ENCODE measurements around the gene HENMT1. TPM values are rescaled to one million over a fixed set of nuclear protein-coding genes. Genes with fewer than 3 reads are reported as not detected.
"Not testable (repeated sequence)": the region's sequence is repeated elsewhere in the genome, so short reads cannot be mapped to it uniquely, and the experiment has no call there.

HENMT1 gene
- polyA plus RNA-seq, 2 of the 4 experiments (the other 2 are of a cell fraction), result 8.1 to 9.7 TPM

GRCh38 chr1:108668777-108669176, 7.9 kb upstream of the HENMT1 start (continued):
- TF ChIP-seq REST (IDR thresholded peaks at IDR 0.05) (no peak), HDAC2 (IDR thresholded peaks at IDR 0.05) (no peak), MYC (IDR thresholded peaks at IDR 0.05; ENCODE audit: borderline replicate concordance, low read length) (no peak), BHLHE40 (IDR thresholded peaks at IDR 0.05; ENCODE audit: low read depth, low read length) (no peak), EHMT2 (IDR thresholded peaks at IDR 0.05; ENCODE audit: low read depth) (no peak), HOXB5 (CRISPR knock-in tag; IDR thresholded peaks at IDR 0.05) (no peak), KDM5A (IDR thresholded peaks at IDR 0.05) (no peak), RAD21 (conservative IDR thresholded peaks at IDR 0.05 in 1 of 2, IDR thresholded peaks at IDR 0.05 in 1 of 2) (no peak), HES2 (IDR thresholded peaks at IDR 0.05) (no peak), RNF2 (IDR thresholded peaks at IDR 0.05; ENCODE audit: borderline replicate concordance, low read depth) (no peak), ATOH8 (CRISPR knock-in tag; IDR thresholded peaks at IDR 0.05; ENCODE audit: low read depth) (no peak)

GRCh38 chr1:108667422-108667821, 6.5 kb upstream of the HENMT1 start:
- H3K4me2 ChIP-seq; DNase-seq (ENCODE audit: low read depth in 1 of 2, low spot score in 1 of 2); POLR2A ChIA-PET; FAIRE-seq; H3K4me3 ChIP-seq; CTCF ChIA-PET; H3K9me3 ChIP-seq; ATAC-seq; H3K4me1 ChIP-seq; H3K27ac ChIP-seq: not testable (repeated sequence)
- 94% methylated on average over 12 of the region's 28 CpGs for WGBS (ENCODE audit: missing lambda C conversion rate)

- Histone ChIP-seq H3K4me2 (no peak overlapping the region), H3K27ac (no peak overlapping the region), H3K4me1 (0 out of 3 replicates have a peak, but pooled peaks cover 3% of the 10 kb centered on the region), H3K4me3 (no peak overlapping the region), H3K9me3 (no peaks in the 10 kb centered on the region)
- 14% methylated on average over 1 of the region's 1 CpG for WGBS (ENCODE audit: missing lambda C conversion rate)
- no peak for DNase-seq (ENCODE audit: low read depth in 1 of 2, low spot score in 1 of 2)
- CTCF ChIA-PET, result no interaction called here
- POLR2A ChIA-PET, result no interaction called here
- no peak for ATAC-seq
- TF ChIP-seq ZC3H11A (IDR thresholded peaks at IDR 0.05) (no peak), E2F6 (IDR thresholded peaks at IDR 0.05; ENCODE audit: borderline replicate concordance, low read depth) (no peak), ESRRA (IDR thresholded peaks at IDR 0.05; ENCODE audit: borderline replicate concordance, low read length) (no peak), MYC (IDR thresholded peaks at IDR 0.05; ENCODE audit: borderline replicate concordance, low read length) (no peak)
- FAIRE-seq, result no peak
Measured at GRCh38 chr1:108665771-108666170, 4.9 kb upstream of the HENMT1 start.

GRCh38 chr1:108665067-108665466, 4.2 kb upstream of the HENMT1 start:
- Histone ChIP-seq H3K4me1 (0 out of 3 replicates have a peak, but pooled peaks cover 3% of the 10 kb centered on the region), H3K4me3 (no peak overlapping the region), H3K4me2 (no peak overlapping the region), H3K27ac (no peak overlapping the region), H3K9me3 (no peaks in the 10 kb centered on the region)
- ChIA-PET POLR2A (no interaction called here), CTCF (no interaction called here)
- FAIRE-seq, result no peak
- 40% methylated on average over 2 of the region's 2 CpGs for WGBS (ENCODE audit: missing lambda C conversion rate)
- DNase-seq (ENCODE audit: low read depth in 1 of 2, low spot score in 1 of 2), result no peak
- TF ChIP-seq POLR2A (IDR thresholded peaks at IDR 0.05; ENCODE audit: low read length) (no peak), HMGXB4 (CRISPR knock-in tag; IDR thresholded peaks at IDR 0.05; ENCODE audit: borderline replicate concordance) (no peak)
- no peak for ATAC-seq
